GM18505 (cell line): ENCODE data around the gene PTGIS.

Experiments used
- ATAC-seq: cut with Tn5 transposase; IDR thresholded peaks from one replicate; pipeline ENCODE4 v1.9.1; 2021; ENCODE audit not compliant: unreplicated experiment
- POLR2A ChIP-seq: IDR thresholded peaks from 4 replicates; pipeline ENCODE4 v1.6.1; 2011; ENCODE audit warnings: borderline replicate concordance; ENCODE audit not compliant: insufficient read depth, insufficient read length; ENCODE audit errors: extremely low read depth

Gene PTGIS

GRCh38 chr20:49549801-49550551 lies 18.0 kb downstream of the PTGIS start:
- no peak for TF ChIP-seq POLR2A
- no peak for ATAC-seq

- TF ChIP-seq POLR2A = no peak
- ATAC-seq = no peak
Measured at GRCh38 chr20:49548371-49548947, 19.5 kb downstream of the PTGIS start.

GRCh38 chr20:49545572-49545971 lies 22.4 kb downstream of the PTGIS start:
- TF ChIP-seq POLR2A = no peak

GRCh38 chr20:49544535-49544934 lies 23.4 kb downstream of the PTGIS start:
- no peak for TF ChIP-seq POLR2A
- no peak for ATAC-seq

More at GRCh38 chr20:49545572-49545971, 22.4 kb downstream of the PTGIS start:
- ATAC-seq = no peak

- ATAC-seq = no peak
- no peak for TF ChIP-seq POLR2A
Measured at GRCh38 chr20:49543858-49544437, 24.0 kb downstream of the PTGIS start.

GRCh38 chr20:49543071-49543857 lies 24.7 kb downstream of the PTGIS start:
- no peak for TF ChIP-seq POLR2A
- no peak for ATAC-seq

- TF ChIP-seq POLR2A = no peak
- no peak for ATAC-seq
Measured at GRCh38 chr20:49542514-49542991, 25.4 kb downstream of the PTGIS start.

GRCh38 chr20:49541733-49542513 lies 26.0 kb downstream of the PTGIS start:
- no peak for ATAC-seq
- no peak for TF ChIP-seq POLR2A

- no peak for TF ChIP-seq POLR2A
- no peak for ATAC-seq
Measured at GRCh38 chr20:49540687-49541435, 27.1 kb downstream of the PTGIS start.

GRCh38 chr20:49540232-49540620 lies 27.7 kb downstream of the PTGIS start:
- no peak for TF ChIP-seq POLR2A
- no peak for ATAC-seq

GRCh38 chr20:49539481-49540231 lies 28.3 kb downstream of the PTGIS start:
- no peak for ATAC-seq
- TF ChIP-seq POLR2A = no peak

GRCh38 chr20:49538950-49539349 lies 29.0 kb downstream of the PTGIS start:
- no peak for TF ChIP-seq POLR2A
- no peak for ATAC-seq

GRCh38 chr20:49534255-49534712 lies 33.7 kb downstream of the PTGIS start:
- no peak for ATAC-seq
- no peak for TF ChIP-seq POLR2A
